Ishikawa (cell line): Measurements from ENCODE around the gene RFTN1.

ENCODE experiments used
- CEBPB ChIP-seq: IDR thresholded peaks from 2 replicates; pipeline ENCODE4 v1.6.1; 2012
- CREB1 ChIP-seq: IDR thresholded peaks from 2 replicates; pipeline ENCODE4 v1.6.1; 2012; ENCODE audit warnings: low read depth
- EGR1 ChIP-seq: IDR thresholded peaks from 2 replicates; pipeline ENCODE4 v1.6.1; 2012
- EP300 ChIP-seq: IDR thresholded peaks from 2 replicates; pipeline ENCODE4 v1.6.1; 2012; ENCODE audit warnings: borderline replicate concordance
- FOXM1 ChIP-seq: IDR thresholded peaks from 2 replicates; pipeline ENCODE4 v1.6.1; 2012; ENCODE audit warnings: low read depth, borderline replicate concordance
- MAX ChIP-seq: IDR thresholded peaks from 2 replicates; pipeline ENCODE4 v1.6.1; 2012
- NFIC ChIP-seq: IDR thresholded peaks from 2 replicates; pipeline ENCODE4 v1.6.1; 2012
- RAD21 ChIP-seq: IDR thresholded peaks from 2 replicates; pipeline ENCODE4 v1.6.1; 2012; ENCODE audit warnings: low read depth
- TAF1 ChIP-seq: IDR thresholded peaks from 2 replicates; pipeline ENCODE4 v1.6.1; 2012; ENCODE audit warnings: low read depth, mild to moderate bottlenecking
- TCF12 ChIP-seq: IDR thresholded peaks from 2 replicates; pipeline ENCODE4 v1.6.1; 2012; ENCODE audit warnings: low read depth
- TEAD4 ChIP-seq: IDR thresholded peaks from 2 replicates; pipeline ENCODE4 v1.6.1; 2012
- YY1 ChIP-seq: IDR thresholded peaks from 2 replicates; pipeline ENCODE4 v1.6.1; 2012; ENCODE audit warnings: low read depth
- ZBTB7A ChIP-seq: IDR thresholded peaks from 2 replicates; pipeline ENCODE4 v1.6.1; 2012; ENCODE audit warnings: low read depth
- TF ChIP-seq, protein P1 (sequence below): IDR thresholded peaks from 2 replicates; pipeline ENCODE4 v1.6.1; 2012
- TF ChIP-seq, protein P2 (sequence below): IDR thresholded peaks from 2 replicates; pipeline ENCODE4 v1.6.1; 2012; ENCODE audit warnings: low read depth, mild to moderate bottlenecking

Gene RFTN1

GRCh38 chr3:16343101-16343500 is 170.4 kb downstream of the RFTN1 start:
- no peak for TF ChIP-seq MAX

GRCh38 chr3:16338999-16339398 is 174.5 kb downstream of the RFTN1 start:
- TF ChIP-seq ZBTB7A (no peak), FOXM1 (no peak), RAD21 (no peak), CREB1 (no peak), CEBPB (no peak)
- TF ChIP-seq, protein P1, sequence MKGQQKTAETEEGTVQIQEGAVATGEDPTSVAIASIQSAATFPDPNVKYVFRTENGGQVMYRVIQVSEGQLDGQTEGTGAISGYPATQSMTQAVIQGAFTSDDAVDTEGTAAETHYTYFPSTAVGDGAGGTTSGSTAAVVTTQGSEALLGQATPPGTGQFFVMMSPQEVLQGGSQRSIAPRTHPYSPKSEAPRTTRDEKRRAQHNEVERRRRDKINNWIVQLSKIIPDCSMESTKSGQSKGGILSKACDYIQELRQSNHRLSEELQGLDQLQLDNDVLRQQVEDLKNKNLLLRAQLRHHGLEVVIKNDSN = no peak

DNA sequence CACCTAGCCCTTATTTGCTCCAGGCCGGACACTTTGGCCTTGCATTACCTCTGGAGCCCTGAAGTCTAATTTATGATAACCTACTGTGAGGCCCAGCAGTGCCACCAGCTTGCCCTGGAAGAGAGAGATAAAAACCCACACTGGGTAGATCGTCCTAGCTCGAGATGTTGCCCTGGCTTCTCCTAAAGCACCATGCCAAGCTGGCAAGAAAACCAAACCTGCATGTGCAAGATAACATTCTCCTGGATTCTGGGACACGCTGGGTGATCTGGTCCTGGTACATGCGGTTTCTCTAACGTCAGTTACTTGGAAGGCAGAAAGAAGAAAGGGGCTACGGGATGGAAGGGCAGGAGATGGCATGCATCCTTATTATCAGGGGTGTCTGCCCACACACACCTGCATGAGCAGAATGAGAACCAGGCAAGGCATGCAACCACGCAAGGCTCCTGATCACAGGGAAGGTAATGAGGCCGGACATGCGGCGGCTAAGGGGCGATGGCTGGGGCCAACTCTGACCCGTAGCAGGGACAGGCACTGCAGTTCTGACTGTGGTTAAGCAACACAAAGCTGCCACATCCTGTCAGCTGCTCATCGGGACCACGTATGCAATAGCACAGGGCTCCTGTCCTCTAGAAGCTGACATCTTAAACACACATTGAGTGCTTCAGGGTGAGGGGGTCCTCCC is 175.5 kb downstream of the RFTN1 start:
- TF ChIP-seq TEAD4 = no peak
- TF ChIP-seq YY1 = no peak
- TF ChIP-seq RAD21 = no peak
- TF ChIP-seq EGR1 = no peak
- TF ChIP-seq, protein P1 = no peak
- TF ChIP-seq NFIC = no peak
- no peak for TF ChIP-seq MAX
- no peak for TF ChIP-seq CEBPB
- no peak for TF ChIP-seq TAF1
- TF ChIP-seq, protein P2, sequence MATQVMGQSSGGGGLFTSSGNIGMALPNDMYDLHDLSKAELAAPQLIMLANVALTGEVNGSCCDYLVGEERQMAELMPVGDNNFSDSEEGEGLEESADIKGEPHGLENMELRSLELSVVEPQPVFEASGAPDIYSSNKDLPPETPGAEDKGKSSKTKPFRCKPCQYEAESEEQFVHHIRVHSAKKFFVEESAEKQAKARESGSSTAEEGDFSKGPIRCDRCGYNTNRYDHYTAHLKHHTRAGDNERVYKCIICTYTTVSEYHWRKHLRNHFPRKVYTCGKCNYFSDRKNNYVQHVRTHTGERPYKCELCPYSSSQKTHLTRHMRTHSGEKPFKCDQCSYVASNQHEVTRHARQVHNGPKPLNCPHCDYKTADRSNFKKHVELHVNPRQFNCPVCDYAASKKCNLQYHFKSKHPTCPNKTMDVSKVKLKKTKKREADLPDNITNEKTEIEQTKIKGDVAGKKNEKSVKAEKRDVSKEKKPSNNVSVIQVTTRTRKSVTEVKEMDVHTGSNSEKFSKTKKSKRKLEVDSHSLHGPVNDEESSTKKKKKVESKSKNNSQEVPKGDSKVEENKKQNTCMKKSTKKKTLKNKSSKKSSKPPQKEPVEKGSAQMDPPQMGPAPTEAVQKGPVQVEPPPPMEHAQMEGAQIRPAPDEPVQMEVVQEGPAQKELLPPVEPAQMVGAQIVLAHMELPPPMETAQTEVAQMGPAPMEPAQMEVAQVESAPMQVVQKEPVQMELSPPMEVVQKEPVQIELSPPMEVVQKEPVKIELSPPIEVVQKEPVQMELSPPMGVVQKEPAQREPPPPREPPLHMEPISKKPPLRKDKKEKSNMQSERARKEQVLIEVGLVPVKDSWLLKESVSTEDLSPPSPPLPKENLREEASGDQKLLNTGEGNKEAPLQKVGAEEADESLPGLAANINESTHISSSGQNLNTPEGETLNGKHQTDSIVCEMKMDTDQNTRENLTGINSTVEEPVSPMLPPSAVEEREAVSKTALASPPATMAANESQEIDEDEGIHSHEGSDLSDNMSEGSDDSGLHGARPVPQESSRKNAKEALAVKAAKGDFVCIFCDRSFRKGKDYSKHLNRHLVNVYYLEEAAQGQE = no peak
- TF ChIP-seq ZBTB7A = no peak
- no peak for TF ChIP-seq EP300

GRCh38 chr3:16336825-16337224 is 176.7 kb downstream of the RFTN1 start:
- TF ChIP-seq ZBTB7A = no peak
- TF ChIP-seq, protein P2 = no peak
- TF ChIP-seq EGR1 = no peak
- TF ChIP-seq RAD21 = no peak
- no peak for TF ChIP-seq EP300
- TF ChIP-seq CEBPB = no peak
- no peak for TF ChIP-seq MAX
- TF ChIP-seq TCF12 = no peak
- no peak for TF ChIP-seq CREB1
- TF ChIP-seq TEAD4 = no peak
- no peak for TF ChIP-seq NFIC
- TF ChIP-seq FOXM1 = no peak
- TF ChIP-seq YY1 = no peak
- TF ChIP-seq, protein P1 = no peak
- TF ChIP-seq TAF1 = no peak

GRCh38 chr3:16335772-16336645 is 177.5 kb downstream of the RFTN1 start:
- TF ChIP-seq ZBTB7A = no peak
- no peak for TF ChIP-seq MAX
- no peak for TF ChIP-seq CREB1
- TF ChIP-seq YY1 = no peak
- TF ChIP-seq FOXM1 = no peak
- TF ChIP-seq CEBPB = no peak
- TF ChIP-seq, protein P2 = no peak
- TF ChIP-seq, protein P1 = no peak
